GM19372 (cell line): ENCODE measurements around the gene CAMK2N1.

Experiments used
- ATAC-seq: cut with Tn5 transposase; IDR thresholded peaks from one replicate; pipeline ENCODE4 v1.9.1; 2021; ENCODE audit warnings: mild to moderate bottlenecking, low read depth, moderate library complexity; ENCODE audit not compliant: unreplicated experiment

Gene CAMK2N1

GRCh38 chr1:20448671-20449071 lies 37.3 kb downstream of the CAMK2N1 start:
- ATAC-seq, result no peak

DNA sequence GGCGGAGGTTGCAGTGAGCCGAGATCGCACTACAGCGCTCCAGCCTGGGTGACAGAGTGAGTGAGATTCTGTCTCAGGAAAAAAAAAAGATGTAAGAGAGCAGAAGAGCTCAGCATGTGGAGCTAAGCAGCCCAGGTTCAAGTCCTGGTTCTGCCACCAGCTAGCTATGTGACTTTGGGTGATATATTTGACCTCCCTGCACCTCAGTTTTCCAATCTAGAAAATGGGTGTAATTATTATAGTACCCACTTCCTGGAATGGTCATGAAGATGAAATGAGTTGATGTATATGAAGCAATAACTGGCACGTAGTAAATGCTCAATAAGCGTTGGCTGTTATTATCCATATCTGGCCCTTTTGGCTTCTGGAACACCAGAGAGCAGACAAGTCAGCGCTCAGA lies 38.2 kb downstream of the CAMK2N1 start:
- no peak for ATAC-seq

DNA sequence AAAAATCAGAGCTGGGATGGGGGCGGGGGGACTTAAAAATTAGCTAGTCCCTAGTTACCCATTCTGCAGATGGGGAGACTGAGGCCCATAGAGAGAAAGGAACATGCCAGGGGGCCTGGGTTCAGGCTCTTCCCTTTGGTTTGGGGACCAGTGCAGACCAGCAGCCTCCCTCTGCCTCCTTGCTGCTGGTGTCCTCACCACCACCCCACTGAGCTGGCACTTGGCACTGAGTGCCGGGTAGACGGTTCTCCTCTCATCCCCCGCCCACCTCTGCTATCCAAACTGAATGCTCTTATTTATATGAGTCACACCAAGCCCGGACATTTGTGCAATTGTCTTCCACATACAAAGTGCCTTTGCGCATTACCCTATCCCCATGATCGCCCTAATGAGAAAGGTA lies 39.2 kb downstream of the CAMK2N1 start:
- no peak for ATAC-seq

DNA sequence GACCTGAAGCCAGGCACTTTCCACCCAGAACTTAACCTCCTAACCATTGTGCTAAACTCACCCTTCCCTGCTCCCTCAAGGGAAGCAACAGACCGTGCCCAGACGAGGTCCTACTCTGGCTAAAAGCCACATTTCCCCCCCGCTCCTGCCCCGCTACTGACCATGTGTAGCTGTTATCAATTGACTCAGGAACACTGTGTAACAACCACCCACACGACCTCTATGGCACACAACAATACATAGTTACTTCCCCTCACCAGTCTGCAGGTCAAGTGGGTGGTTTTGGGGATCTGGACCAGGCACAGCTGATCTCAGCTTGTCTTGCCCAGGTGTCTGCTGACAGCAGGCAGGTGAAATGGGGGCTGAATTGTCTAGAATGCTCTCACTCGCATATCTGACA lies 40.1 kb downstream of the CAMK2N1 start:
- ATAC-seq, result no peak

GRCh38 chr1:20443703-20444586 lies 42.1 kb downstream of the CAMK2N1 start:
- no peak for ATAC-seq

- ATAC-seq, result no peak
Observed at GRCh38 chr1:20442920-20443625, 42.9 kb downstream of the CAMK2N1 start.

DNA sequence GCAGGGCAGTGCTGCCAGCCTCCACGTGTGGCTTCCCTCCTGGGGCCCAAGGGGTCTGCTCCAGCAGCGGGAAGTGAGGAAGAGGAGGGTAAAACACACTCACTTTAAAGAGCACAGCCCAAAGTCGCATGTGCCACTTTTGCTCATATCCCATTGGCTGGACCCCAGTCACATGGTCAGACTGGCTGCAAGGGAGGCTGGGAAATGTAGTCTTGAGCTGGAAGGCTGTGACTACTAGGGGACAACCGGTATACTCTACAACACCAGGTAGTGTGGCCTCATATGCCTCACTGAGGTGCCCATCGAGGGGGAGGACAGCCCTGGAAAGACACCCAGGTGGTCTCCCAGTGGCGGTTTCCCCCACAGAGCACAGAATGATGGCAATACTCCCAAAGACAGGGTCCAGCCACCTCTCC lies 45.2 kb downstream of the CAMK2N1 start:
- ATAC-seq, result no peak

DNA sequence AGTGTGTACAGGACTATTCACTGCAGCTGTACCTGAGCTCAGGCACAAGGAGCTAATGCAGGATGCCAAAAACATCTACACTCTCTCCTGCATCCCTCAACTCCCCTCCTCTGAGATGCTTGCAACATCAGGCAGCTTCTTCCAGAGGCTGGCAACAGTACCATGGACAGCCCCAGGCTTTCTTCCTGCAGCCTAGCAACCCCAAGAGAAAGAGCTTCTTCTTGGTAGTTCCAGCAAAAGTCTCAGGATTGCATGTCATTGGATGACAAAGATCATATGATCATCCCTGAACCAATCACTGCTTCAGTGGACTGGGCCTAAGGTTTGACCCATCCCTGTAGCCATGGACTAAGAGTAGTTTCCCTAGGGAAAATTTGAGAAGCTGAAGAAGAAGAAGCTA lies 46.7 kb downstream of the CAMK2N1 start:
- no peak for ATAC-seq

DNA sequence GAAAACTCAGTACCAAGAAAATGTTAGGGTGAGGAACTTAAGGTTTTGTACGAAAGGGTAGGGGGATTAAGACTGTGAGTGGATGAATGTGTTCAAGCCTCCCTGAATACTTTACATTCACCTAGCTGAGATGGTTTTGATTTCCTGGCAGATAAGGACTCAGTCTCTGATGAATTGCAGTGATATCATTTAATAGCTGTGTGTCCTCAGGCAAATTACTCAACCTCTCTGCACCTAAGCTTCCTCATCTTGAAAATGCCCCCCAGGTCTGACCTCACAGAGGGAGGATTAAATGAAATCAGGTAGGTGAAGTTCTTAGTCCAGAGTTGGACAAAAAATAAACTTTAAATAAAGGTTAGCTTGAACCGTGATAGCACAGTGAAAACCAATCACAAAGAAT lies 48.4 kb downstream of the CAMK2N1 start:
- no peak for ATAC-seq

- ATAC-seq, result no peak
Observed at GRCh38 chr1:20432891-20433290, 53.1 kb downstream of the CAMK2N1 start.
